GM23338 (cell line): ENCODE data around the gene MSANTD4. TPM values are rescaled to one million over a fixed set of nuclear protein-coding genes. Genes with fewer than 3 reads are reported as not detected.
"Not testable (repeated sequence)": the region's sequence is repeated elsewhere in the genome, so short reads cannot be mapped to it uniquely, and the experiment has no call there.

Source experiments
- ATAC-seq: fragments of 200-7000 bp; cut with Tn5 transposase; 3 replicates; pipeline ENCODE4 v1.9.1; 2020
- DNase-seq: peaks from one replicate; pipeline ENCODE4 v3.0.0-alpha.2; 2015; ENCODE audit warnings: low spot score
- H2AFZ ChIP-seq: fragments of 200-600 bp; sonication (generic); 2 replicates; pipeline ENCODE4 v1.8.0; 2016; ENCODE audit warnings: antibody characterized with exemption, mild to moderate bottlenecking, moderate library complexity
- H3F3A ChIP-seq: fragments of 200-600 bp; sonication (generic); replicated peaks from 2 replicates; pipeline ENCODE4 v1.8.0; 2017; ENCODE audit warnings: antibody characterized with exemption, mixed run types, low read depth
- H3K27ac ChIP-seq: fragments of 200-600 bp; sonication (generic); 2 replicates; pipeline ENCODE4 v1.6.1; 2016; ENCODE audit warnings: low read depth
- H3K27me3 ChIP-seq: fragments of 200-600 bp; sonication (generic); 2 replicates; pipeline ENCODE4 v1.8.0; 2016; ENCODE audit warnings: mild to moderate bottlenecking, mixed run types, moderate library complexity; ENCODE audit not compliant: insufficient read depth
- H3K36me3 ChIP-seq: fragments of 200-600 bp; sonication (generic); 2 replicates; pipeline ENCODE4 v1.8.0; 2016; ENCODE audit warnings: mild to moderate bottlenecking; ENCODE audit not compliant: insufficient read depth
- H3K4me1 ChIP-seq: fragments of 200-600 bp; sonication (generic); 2 replicates; pipeline ENCODE4 v1.8.0; 2016; ENCODE audit warnings: mild to moderate bottlenecking, moderate library complexity; ENCODE audit not compliant: insufficient read depth
- H3K4me2 ChIP-seq: fragments of 200-600 bp; sonication (generic); 2 replicates; pipeline ENCODE4 v1.7.1; 2017; ENCODE audit warnings: mixed run types
- H3K4me3 ChIP-seq: fragments of 200-600 bp; sonication (generic); 2 replicates; pipeline ENCODE4 v1.6.1; 2016; ENCODE audit warnings: mixed run types
- H3K79me2 ChIP-seq: fragments of 200-600 bp; sonication (generic); replicated peaks from 2 replicates; pipeline ENCODE4 v1.8.0; 2017; ENCODE audit warnings: mild to moderate bottlenecking; ENCODE audit not compliant: insufficient read depth
- H3K9me2 ChIP-seq: fragments of 200-600 bp; sonication (generic); 2 replicates; pipeline ENCODE4 v1.8.0; 2017; ENCODE audit not compliant: insufficient read depth
- H4K20me1 ChIP-seq: fragments of 200-600 bp; sonication (generic); replicated peaks from 2 replicates; pipeline ENCODE4 v1.8.0; 2017; ENCODE audit warnings: mild to moderate bottlenecking; ENCODE audit not compliant: insufficient read depth
- H3K27ac Mint-ChIP-seq: 2 replicates; pipeline ENCODE4 v1.8.0; 2020; ENCODE audit warnings: inconsistent platforms, mild to moderate bottlenecking, moderate library complexity, mixed read lengths
- H3K27me3 Mint-ChIP-seq: 3 replicates; pipeline ENCODE4 v1.8.0; 2022; ENCODE audit warnings: low read depth, mild to moderate bottlenecking, moderate library complexity, mixed read lengths, inconsistent platforms; ENCODE audit not compliant: insufficient read depth, poor library complexity
- H3K36me3 Mint-ChIP-seq: 3 replicates; pipeline ENCODE4 v1.8.0; 2021; ENCODE audit warnings: low read depth, mild to moderate bottlenecking, inconsistent platforms, moderate library complexity, mixed read lengths
- H3K4me1 Mint-ChIP-seq: 3 replicates; pipeline ENCODE4 v1.8.0; 2020; ENCODE audit warnings: mild to moderate bottlenecking, inconsistent platforms, mixed read lengths
- H3K4me3 Mint-ChIP-seq: 3 replicates; pipeline ENCODE4 v1.8.0; 2021; ENCODE audit warnings: moderate library complexity, mild to moderate bottlenecking, inconsistent platforms, mixed read lengths
- H3K9me3 Mint-ChIP-seq: 3 replicates; pipeline ENCODE4 v1.8.0; 2020; ENCODE audit warnings: moderate library complexity, mild to moderate bottlenecking, inconsistent platforms, mixed read lengths
- ETS1 ChIP-seq: IDR thresholded peaks from 2 replicates; pipeline ENCODE4 v1.6.1; 2016; ENCODE audit warnings: antibody characterized with exemption
- EZH2 ChIP-seq: fragments of 200-600 bp; sonication (generic); IDR thresholded peaks from one replicate; pipeline ENCODE4 v1.8.0; 2017; ENCODE audit warnings: antibody characterized with exemption, mild to moderate bottlenecking, low read depth; ENCODE audit not compliant: unreplicated experiment
- EZH2phosphoT487 ChIP-seq: fragments of 200-600 bp; sonication (generic); IDR thresholded peaks from one replicate; pipeline ENCODE4 v1.8.1; 2018; ENCODE audit warnings: antibody characterized with exemption; ENCODE audit not compliant: unreplicated experiment
- JUNB ChIP-seq: IDR thresholded peaks from one replicate; pipeline ENCODE4 v1.6.1; 2016; ENCODE audit warnings: antibody characterized with exemption; ENCODE audit not compliant: unreplicated experiment
- NANOG ChIP-seq: IDR thresholded peaks from 2 replicates; pipeline ENCODE4 v1.6.1; 2016; ENCODE audit warnings: antibody characterized with exemption, borderline replicate concordance
- POLR2AphosphoS5 ChIP-seq: IDR thresholded peaks from 2 replicates; pipeline ENCODE4 v1.6.1; 2016; ENCODE audit warnings: antibody characterized with exemption, low read depth
- STAT1 ChIP-seq: IDR thresholded peaks from one replicate; pipeline ENCODE4 v1.6.1; 2016; ENCODE audit warnings: antibody characterized with exemption; ENCODE audit not compliant: unreplicated experiment
- ZNF331 ChIP-seq: fragments of 250-450 bp; sonication (Bioruptor Pico); IDR thresholded peaks from 2 replicates; pipeline ENCODE4 v1.5.0; 2020; ENCODE audit warnings: low read depth, mild to moderate bottlenecking, moderate library complexity
- ZNF462 ChIP-seq: fragments of 250-450 bp; sonication (Bioruptor Pico); IDR thresholded peaks from 2 replicates; pipeline ENCODE4 v1.5.0; 2020; ENCODE audit warnings: mild to moderate bottlenecking, moderate library complexity
- polyA plus RNA-seq: library from polyadenylated mRNA; unstranded; fragments of >200 nt; fragmentation: Nextera tagmentation; extraction: Ambion mirVana; gene quantifications from 2 replicates; pipeline ENCODE4 v1.2.1, GENCODE V29; 2016
- total RNA-seq: library from RNA; depleted of rRNA; stranded (reverse); fragments of >200 nt; shearing (Covaris generic); gene quantifications from 2 replicates; pipeline ENCODE4 v1.2.3, GENCODE V29; 2014

Gene MSANTD4
- total and polyA plus RNA-seq, 2 experiments from 2014 or later: 13.2 to 31.1 TPM

DNA sequence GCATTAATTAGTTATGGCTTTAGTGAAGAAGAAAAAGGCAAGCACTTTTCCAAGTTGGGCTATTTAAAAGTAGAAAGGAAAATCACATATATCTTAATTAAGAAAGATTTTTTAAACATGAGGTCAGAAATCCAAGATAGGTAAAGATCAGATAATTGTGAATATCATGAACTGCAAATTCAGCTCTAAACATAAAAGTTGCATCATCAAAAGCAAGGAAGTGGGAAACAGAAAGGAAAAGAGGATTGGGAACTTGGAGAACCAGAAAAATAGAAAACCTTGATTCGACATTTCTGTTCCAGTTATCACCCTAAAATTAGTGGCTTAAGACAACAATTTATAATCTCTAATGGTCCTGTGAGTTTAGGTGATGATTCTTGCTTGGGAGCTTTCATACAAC lies 37.6 kb upstream of the MSANTD4 start (continued):
- TF ChIP-seq ZNF462 (CRISPR knock-in tag) (no peak), STAT1 (no peak), ZNF331 (CRISPR knock-in tag) (no peak)

DNA sequence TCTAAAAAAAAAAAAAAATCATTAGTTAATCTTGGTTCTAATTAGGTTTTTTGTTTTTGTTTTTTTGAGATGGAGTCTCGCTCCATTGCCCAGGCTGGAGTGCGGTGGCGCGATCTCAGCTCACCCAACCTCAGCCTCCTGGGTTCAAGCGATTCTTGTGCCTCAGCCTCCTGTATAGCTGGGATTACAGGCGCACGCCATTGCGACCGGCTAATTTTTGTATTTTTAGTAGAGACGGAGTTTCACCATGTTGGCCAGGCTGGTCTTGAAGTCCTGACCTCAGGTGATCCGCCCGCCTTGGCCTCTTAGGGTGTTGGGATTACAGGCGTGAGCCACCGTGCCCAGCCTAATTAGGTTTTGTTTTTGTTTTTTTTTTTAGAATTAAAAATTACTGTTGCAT lies 36.3 kb upstream of the MSANTD4 start:
- not testable (repeated sequence) for H3K27me3 Mint-ChIP-seq, H3K4me1 Mint-ChIP-seq, H3K4me1 ChIP-seq, H2AFZ ChIP-seq, H3K36me3 Mint-ChIP-seq, H3K27ac Mint-ChIP-seq, H3K4me2 ChIP-seq, H3K9me2 ChIP-seq, DNase-seq, H3K9me3 Mint-ChIP-seq, H3K79me2 ChIP-seq, ATAC-seq, H4K20me1 ChIP-seq, H3K4me3 ChIP-seq, H3K4me3 Mint-ChIP-seq, H3K36me3 ChIP-seq, H3K27ac ChIP-seq, H3K27me3 ChIP-seq, H3F3A ChIP-seq

DNA sequence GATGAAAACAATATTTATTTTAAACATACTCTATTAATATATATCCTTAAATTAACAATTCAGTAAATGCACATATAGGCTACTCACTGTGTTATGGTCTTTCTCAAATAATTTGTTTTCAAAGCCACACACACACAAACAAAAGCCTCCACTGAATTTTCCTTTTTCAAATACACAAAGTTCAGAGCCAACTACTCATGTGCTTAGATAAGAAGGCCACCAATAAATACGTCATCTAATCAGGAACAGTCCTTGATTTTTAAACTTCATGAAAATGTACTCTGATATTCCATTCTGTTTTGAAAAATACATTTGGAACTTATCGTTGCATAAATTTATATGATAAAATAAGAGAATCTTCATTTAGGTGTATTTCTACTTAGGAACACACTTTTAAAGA lies 29.1 kb upstream of the MSANTD4 start:
- Mint-ChIP-seq H3K27me3 (no peaks in the 10 kb centered on the region), H3K4me3 (no peak overlapping the region), H3K4me1 (peaks cover 3% of the 10 kb centered on the region; the same call in 2 of the 3 replicates), H3K36me3 (no peaks in the 10 kb centered on the region), H3K9me3 (no peaks in the 10 kb centered on the region), H3K27ac (no peak overlapping the region)
- ATAC-seq: no peak
- Histone ChIP-seq H3F3A (no peaks in the 10 kb centered on the region), H4K20me1 (no peaks in the 10 kb centered on the region), H3K4me2 (no peak overlapping the region), H3K36me3 (no peaks in the 10 kb centered on the region), H3K4me1 (no peaks in the 10 kb centered on the region), H3K9me2 (no peaks in the 10 kb centered on the region; the same call in 1 of the 2 replicates), H3K27me3 (no peaks in the 10 kb centered on the region), H2AFZ (no peak overlapping the region), H3K79me2 (no peaks in the 10 kb centered on the region), H3K4me3 (no peak overlapping the region), H3K27ac (no peak overlapping the region)
- DNase-seq: no peak
- TF ChIP-seq ETS1 (no peak), POLR2AphosphoS5 (no peak), EZH2 (no peak), NANOG (no peak), EZH2phosphoT487 (no peak), JUNB (no peak)
